Measurements from ENCODE around the gene GXYLT1. TPM values are rescaled to one million over a fixed set of nuclear protein-coding genes. Genes with fewer than 3 reads are reported as not detected.
"Not testable (repeated sequence)": the region's sequence is repeated elsewhere in the genome, so short reads cannot be mapped to it uniquely, and the experiment has no call there.

Gene GXYLT1
- total RNA-seq, 1 experiment from 2014 or later: 9.0 TPM

- no peak for TF ChIP-seq EZH2 (IDR thresholded peaks at IDR 0.05)
Measured at GRCh38 chr12:42109031-42109430, 35.6 kb downstream of the GXYLT1 start (continued).

GRCh38 chr12:42106791-42107190 lies 37.9 kb downstream of the GXYLT1 start:
- H3K36me3 ChIP-seq (ENCODE audit: control insufficient read depth in 1 of 2, insufficient read depth in 2 of 2, low read length in 2 of 2); DNase-seq (ENCODE audit: low read depth, low spot score); H3K4me1 ChIP-seq (ENCODE audit: control insufficient read depth in 1 of 2, insufficient read depth in 2 of 2, low read length in 2 of 2); POLR2A ChIA-PET; H3K9ac ChIP-seq (ENCODE audit: low read length); H3K9me2 ChIP-seq (ENCODE audit: insufficient read depth); H3K79me2 ChIP-seq (ENCODE audit: insufficient read depth, low read length); RAD21 ChIA-PET (ENCODE audit: low non-redundant PET in 1 of 2, low total read pairs in 2 of 2, uncharacterized antibody in 2 of 2, unreplicated experiment in 2 of 2); H3K4me2 ChIP-seq (ENCODE audit: low read length); BruUV-seq (replicated peaks); H4K20me1 ChIP-seq (ENCODE audit: insufficient read depth); H3K27me3 ChIP-seq (ENCODE audit: insufficient read depth, low read length); H3K4me3 ChIP-seq (replicated peaks in 1 of 2; ENCODE audit: low read depth in 1 of 2, low read length in 2 of 2); H3K9me3 ChIP-seq (ENCODE audit: control insufficient read depth in 1 of 2, insufficient read depth in 1 of 2, low read depth in 1 of 2, low read length in 2 of 2); H2AFZ ChIP-seq (ENCODE audit: low read depth, low read length, poor library complexity, severe bottlenecking); ATAC-seq; H3K27ac ChIP-seq (ENCODE audit: low read depth, low read length): not testable (repeated sequence)
- intact Hi-C loops (cut with micrococcal nuclease): loop anchor here (10.0 kb wide), 1 partner anchor 1162 kb away; no protein-coding TSS in a partner anchor
- CTCF ChIA-PET: interaction anchor here (1.0 kb wide), 1 partner anchor 265 kb away, joined by 3 read pairs; no protein-coding TSS in a partner anchor

GRCh38 chr12:42104784-42105183 lies 39.9 kb downstream of the GXYLT1 start:
- CTCF ChIA-PET: interaction anchor here (1.0 kb wide), 1 partner anchor 9 kb away, joined by 4 read pairs; no protein-coding TSS in a partner anchor

More at GRCh38 chr12:42104784-42105183, 39.9 kb downstream of the GXYLT1 start:
- H3K4me3 ChIP-seq (replicated peaks in 1 of 2; ENCODE audit: low read depth in 1 of 2, low read length in 2 of 2): no peak overlapping the region
- H3K9me2 ChIP-seq (ENCODE audit: insufficient read depth): no peaks in the 10 kb centered on the region
- RAD21 ChIA-PET (ENCODE audit: low non-redundant PET in 1 of 2, low total read pairs in 2 of 2, uncharacterized antibody in 2 of 2, unreplicated experiment in 2 of 2): no interaction called here
- no peak overlapping the region for H3K9ac ChIP-seq (ENCODE audit: low read length)
- ATAC-seq: no peak
- H3K4me2 ChIP-seq (ENCODE audit: low read length): no peak overlapping the region
- no peak overlapping the region for H2AFZ ChIP-seq (ENCODE audit: low read depth, low read length, poor library complexity, severe bottlenecking)
- intact Hi-C loops (cut with micrococcal nuclease): loop anchor here (5.0 to 10.0 kb wide), 2 partner anchors 827 to 1160 kb away; no protein-coding TSS in a partner anchor
- no peak for DNase-seq (ENCODE audit: low read depth, low spot score)
- POLR2A ChIA-PET: no interaction called here
- no peaks in the 10 kb centered on the region for H3K36me3 ChIP-seq (ENCODE audit: control insufficient read depth in 1 of 2, insufficient read depth in 2 of 2, low read length in 2 of 2)
- H3K79me2 ChIP-seq (ENCODE audit: insufficient read depth, low read length): no peaks in the 10 kb centered on the region
- no peaks in the 10 kb centered on the region for H3K9me3 ChIP-seq (ENCODE audit: control insufficient read depth in 1 of 2, insufficient read depth in 1 of 2, low read depth in 1 of 2, low read length in 2 of 2)
- no peaks in the 10 kb centered on the region for H3K27me3 ChIP-seq (ENCODE audit: insufficient read depth, low read length)
- H3K27ac ChIP-seq (ENCODE audit: low read depth, low read length): no peak overlapping the region
- no peaks in the 10 kb centered on the region for H4K20me1 ChIP-seq (ENCODE audit: insufficient read depth)
- no TSS peak for BruUV-seq (replicated peaks)
- TF ChIP-seq ZFX (IDR thresholded peaks at IDR 0.05) (no peak), RAD21 (IDR thresholded peaks at IDR 0.05; ENCODE audit: low read depth) (no peak), SP1 (IDR thresholded peaks at IDR 0.05; ENCODE audit: low read depth) (no peak), TCF7L2 (IDR thresholded peaks at IDR 0.05; ENCODE audit: borderline replicate concordance, extremely low read depth, insufficient read depth, insufficient read length) (no peak)
- H3K4me1 ChIP-seq (ENCODE audit: control insufficient read depth in 1 of 2, insufficient read depth in 2 of 2, low read length in 2 of 2): peaks cover 0 to 7% of the 10 kb centered on the region in 2 experiments; a peak in 2 of 4 replicates

Measured in HCT116 (cell line).